GM12878 (cell line): ENCODE data around the gene SLC38A9. TPM values are rescaled to one million over a fixed set of nuclear protein-coding genes. Genes with fewer than 3 reads are reported as not detected.

Source experiments
- ATAC-seq: fragments of 200-7000 bp; cut with Tn5 transposase; 3 replicates; pipeline ENCODE4 v1.9.1; 2020; ENCODE audit warnings: mild to moderate bottlenecking, moderate library complexity
- BruUV-seq: library from RNA; stranded (reverse); fragments of 400-500 nt; replicated peaks from 2 replicates; lab custom pipeline; 2021; lab: Mats Ljungman, UMichigan
- CTCF ChIA-PET: fragments of 300-600 bp; sonication (Branson Sonifier 250); formaldehyde crosslinking; extraction: SDS; loops from one replicate; lab custom pipeline; 2021; ENCODE audit warnings: inconsistent platforms; lab: Yijun Ruan, JAX
- POLR2A ChIA-PET: fragments of 350-600 bp; formaldehyde crosslinking; extraction: SDS; loops from one replicate; lab custom pipeline; 2021; ENCODE audit warnings: inconsistent platforms; lab: Charles Lee
- RAD21 ChIA-PET: fragments of 300-600 bp; sonication (Branson Sonifier 250); formaldehyde crosslinking; loops from one replicate; lab custom pipeline; 2023; ENCODE audit warnings: antibody characterized with exemption; ENCODE audit not compliant: unreplicated experiment; lab: Charles Lee
- SMC1A ChIA-PET: fragments of 300-600 bp; sonication (Branson Sonifier 250); formaldehyde crosslinking; loops from one replicate; lab custom pipeline; 2023; ENCODE audit not compliant: unreplicated experiment, uncharacterized antibody; lab: Charles Lee
- DNase-seq: peaks from one replicate; pipeline ENCODE4 v3.0.0-alpha.2; 2011; ENCODE audit warnings: low read depth, low spot score
- FAIRE-seq: peaks from 3 replicates; lab custom pipeline; 2011; peaks lifted over from hg19 to GRCh38; lab: Jason Lieb, UNC
- H2AFZ ChIP-seq: 2 replicates; pipeline ENCODE4 v1.6.0; 2011; ENCODE audit warnings: low read depth, low read length, control low read depth; ENCODE audit not compliant: control insufficient read depth
- H3K27ac ChIP-seq: 2 replicates; pipeline ENCODE4 v1.5.1; 2011; ENCODE audit warnings: control low read depth; ENCODE audit not compliant: control insufficient read depth, insufficient read depth
- H3K27me3 ChIP-seq, 2 experiments: replicated peaks in 1 of 2; 2 replicates each; pipeline versions ENCODE4 v1.6.0 to v1.6.1; 2011; ENCODE audit warnings: low read length in 1 of 2; ENCODE audit not compliant: control insufficient read depth in 2 of 2, insufficient read depth in 2 of 2
- H3K36me3 ChIP-seq, 2 experiments: 2 replicates each; pipeline ENCODE4 v1.5.1; 2011; ENCODE audit warnings: low read length in 1 of 2; ENCODE audit not compliant: control insufficient read depth in 2 of 2, insufficient read depth in 2 of 2
- H3K4me1 ChIP-seq: 2 replicates; pipeline ENCODE4 v1.6.1; 2011; ENCODE audit warnings: mild to moderate bottlenecking, low read length, moderate library complexity, mixed read lengths; ENCODE audit not compliant: control insufficient read depth, insufficient read depth
- H3K4me2 ChIP-seq: 2 replicates; pipeline ENCODE4 v1.6.0; 2011; ENCODE audit warnings: control low read depth; ENCODE audit not compliant: control insufficient read depth, insufficient read depth
- H3K4me3 ChIP-seq: fragments of 200-600 bp; sonication (generic); 2 replicates; pipeline ENCODE4 v1.5.1; 2016
- H3K79me2 ChIP-seq: 2 replicates; pipeline ENCODE4 v1.6.0; 2011; ENCODE audit warnings: low read length; ENCODE audit not compliant: control insufficient read depth, insufficient read depth
- H3K9ac ChIP-seq: 2 replicates; pipeline ENCODE4 v1.8.0; 2011; ENCODE audit warnings: low read length, control low read depth, mixed read lengths; ENCODE audit not compliant: control insufficient read depth, insufficient read depth
- H3K9me3 ChIP-seq: replicated peaks from 3 replicates; pipeline ENCODE4 v1.5.1; 2011; ENCODE audit warnings: mild to moderate bottlenecking, low read length; ENCODE audit not compliant: control insufficient read depth, insufficient read depth
- H4K20me1 ChIP-seq: 2 replicates; pipeline ENCODE4 v1.6.0; 2011; ENCODE audit not compliant: control insufficient read depth, insufficient read depth
- BACH1 ChIP-seq: fragments of 450-650 bp; IDR thresholded peaks from 2 replicates; pipeline ENCODE4 v1.6.1; 2017; ENCODE audit warnings: mild to moderate bottlenecking, borderline replicate concordance
- HCFC1 ChIP-seq: fragments of 150-350 bp; IDR thresholded peaks from 2 replicates; pipeline ENCODE4 v1.6.1; 2014; ENCODE audit warnings: low read length
- KAT2A ChIP-seq: conservative IDR thresholded peaks from 2 replicates; pipeline ENCODE4 v1.6.1; 2011; ENCODE audit warnings: low read depth, low read length; ENCODE audit not compliant: control insufficient read depth
- NBN ChIP-seq: fragments of 450-650 bp; IDR thresholded peaks from 2 replicates; pipeline ENCODE4 v1.6.1; 2016
- NFIC ChIP-seq: IDR thresholded peaks from 2 replicates; pipeline ENCODE4 v1.6.1; 2012; ENCODE audit warnings: low read depth, mild to moderate bottlenecking, inconsistent platforms, low read length, moderate library complexity
- SUPT20H ChIP-seq: IDR thresholded peaks from 2 replicates; pipeline ENCODE4 v1.6.1; 2011; ENCODE audit warnings: low read depth, mild to moderate bottlenecking, low read length, moderate library complexity, borderline replicate concordance; ENCODE audit not compliant: control insufficient read depth
- WGBS: methylation state at CpG from one replicate; pipeline ENCODE4 v1.1.6; 2016; ENCODE audit warnings: low lambda C conversion rate; ENCODE audit not compliant: insufficient replicate concordance, insufficient coverage; ENCODE audit errors: missing lambda C conversion rate; 5-methylcytosine and 5-hydroxymethylcytosine counted together
- in situ Hi-C: fragments of 300-500 bp; cut with MboI; formaldehyde crosslinking; loops from 9 replicates; pipeline ENCODE4 v1.14.3; 2018; ENCODE audit warnings: mixed read lengths
- intact Hi-C: fragments of 100-400 bp; cut with micrococcal nuclease; formaldehyde crosslinking; loops from one replicate; pipeline ENCODE4 v1.14.2; 2022; ENCODE audit not compliant: unreplicated experiment
- polyA plus RNA-seq, 11 experiments: library from polyadenylated mRNA; depleted of rRNA in 4 of 11; unstranded in 6 of 11; stranded (reverse) in 5 of 11; fragments of >200 nt; fragmentation: Nextera tagmentation in 4 of 11; fragmentation: Illumina TruSeq in 1 of 11; extraction: Ambion mirVana in 4 of 11; extraction: Trizol in 1 of 11; gene quantifications; 1 replicate in 1 of 11; 2 replicates in 10 of 11; pipeline versions ENCODE4 v1.2.1 to v1.2.3, GENCODE V29; 2011 to 2016; ENCODE audit warnings: inconsistent platforms in 2 of 11, missing spikeins in 2 of 11, low read depth in 1 of 11
- total RNA-seq, 4 experiments: library from RNA; depleted of rRNA in 3 of 4; stranded (reverse); fragments of >200 nt in 3 of 4; fragmentation: Illumina TruSeq in 1 of 4; extraction: Trizol in 1 of 4; gene quantifications; 2 replicates each; pipeline versions ENCODE4 v1.2.1 to v1.2.3, GENCODE V29; 2013 to 2021
- TF ChIP-seq, protein P1 (sequence below): fragments of 450-650 bp; IDR thresholded peaks from 2 replicates; pipeline ENCODE4 v1.6.1; 2017; ENCODE audit warnings: mild to moderate bottlenecking

SLC38A9 gene
- total and polyA plus RNA-seq, 10 of the 15 experiments (the other 5 are each of a cell fraction or from before 2014, with no cell fraction given): 8.5 to 35.1 (median 23.0) TPM

DNA sequence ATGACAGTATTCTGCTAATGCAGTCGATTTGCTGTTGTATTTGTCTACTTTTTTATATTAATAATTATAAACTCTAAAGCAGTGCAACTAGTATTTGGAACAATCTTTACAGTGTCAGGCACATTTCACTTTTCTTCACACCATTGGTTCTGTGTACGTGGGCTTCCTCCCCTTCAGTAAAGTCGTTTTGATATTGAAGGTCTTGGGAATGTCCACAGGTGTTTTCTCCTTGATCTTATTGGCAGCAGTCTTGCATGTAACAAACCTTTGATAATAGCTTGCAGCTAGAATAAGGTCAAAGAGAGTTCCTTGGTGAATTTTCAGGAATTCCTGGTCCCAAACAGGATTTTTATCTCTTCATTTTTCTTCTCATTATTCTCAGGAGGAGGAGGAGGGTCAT is 37.9 kb upstream of the SLC38A9 start:
- Histone ChIP-seq H3K36me3 (no peaks in the 10 kb centered on the region), H3K27me3 (no peaks in the 10 kb centered on the region), H3K4me1 (no peaks in the 10 kb centered on the region), H3K4me3 (no peak overlapping the region), H2AFZ (no peak overlapping the region), H3K79me2 (no peaks in the 10 kb centered on the region), H3K9me3 (no peaks in the 10 kb centered on the region), H3K4me2 (no peak overlapping the region), H3K27ac (no peak overlapping the region), H4K20me1 (no peaks in the 10 kb centered on the region), H3K9ac (no peak overlapping the region)
- SMC1A ChIA-PET: interaction anchor here (1.5 kb wide), 1 partner anchor 21 kb away, joined by 5 read pairs; no protein-coding TSS in a partner anchor
- POLR2A ChIA-PET: interaction anchor here (0.5 kb wide), 1 partner anchor 8 kb away, joined by 7 read pairs; no protein-coding TSS in a partner anchor
- no peak for TF ChIP-seq KAT2A
- no peak for TF ChIP-seq HCFC1
- no peak for TF ChIP-seq NFIC
- no peak for TF ChIP-seq SUPT20H
- FAIRE-seq (no peak), DNase-seq (no peak), ATAC-seq (no peak)
- intact Hi-C loops: no loop called here
- WGBS: 8% methylated on average over 3 of the region's 3 CpGs
- RAD21 ChIA-PET: interaction anchor here (1.1 kb wide), 1 partner anchor 23 kb away, joined by 3 read pairs; no protein-coding TSS in a partner anchor
- CTCF ChIA-PET: no interaction called here
- no TSS peak for BruUV-seq
- in situ Hi-C loops: no loop called here

DNA sequence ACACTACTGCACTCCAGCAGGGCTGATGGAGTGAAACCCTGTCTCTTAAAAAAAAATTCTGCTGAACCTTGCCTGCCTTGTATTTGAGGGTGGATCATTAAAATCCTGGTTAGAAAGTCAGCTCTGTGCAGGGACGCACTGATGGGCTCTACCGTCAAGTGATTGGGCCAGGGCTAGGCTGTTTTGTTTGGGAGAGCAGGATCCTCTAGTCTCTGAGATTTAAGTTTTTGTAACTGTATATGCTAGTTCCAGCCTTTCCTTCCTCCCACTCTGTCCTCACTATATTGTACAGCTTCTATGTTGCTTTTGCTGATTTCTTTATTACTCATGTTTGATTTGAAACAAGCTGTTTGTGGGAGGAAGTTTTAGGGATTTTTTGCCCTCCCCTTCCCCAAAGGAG is 37.3 kb upstream of the SLC38A9 start:
- no peak overlapping the region for H3K27ac ChIP-seq
- no peak for TF ChIP-seq BACH1
- no peak for TF ChIP-seq NBN
- TF ChIP-seq, protein P1, sequence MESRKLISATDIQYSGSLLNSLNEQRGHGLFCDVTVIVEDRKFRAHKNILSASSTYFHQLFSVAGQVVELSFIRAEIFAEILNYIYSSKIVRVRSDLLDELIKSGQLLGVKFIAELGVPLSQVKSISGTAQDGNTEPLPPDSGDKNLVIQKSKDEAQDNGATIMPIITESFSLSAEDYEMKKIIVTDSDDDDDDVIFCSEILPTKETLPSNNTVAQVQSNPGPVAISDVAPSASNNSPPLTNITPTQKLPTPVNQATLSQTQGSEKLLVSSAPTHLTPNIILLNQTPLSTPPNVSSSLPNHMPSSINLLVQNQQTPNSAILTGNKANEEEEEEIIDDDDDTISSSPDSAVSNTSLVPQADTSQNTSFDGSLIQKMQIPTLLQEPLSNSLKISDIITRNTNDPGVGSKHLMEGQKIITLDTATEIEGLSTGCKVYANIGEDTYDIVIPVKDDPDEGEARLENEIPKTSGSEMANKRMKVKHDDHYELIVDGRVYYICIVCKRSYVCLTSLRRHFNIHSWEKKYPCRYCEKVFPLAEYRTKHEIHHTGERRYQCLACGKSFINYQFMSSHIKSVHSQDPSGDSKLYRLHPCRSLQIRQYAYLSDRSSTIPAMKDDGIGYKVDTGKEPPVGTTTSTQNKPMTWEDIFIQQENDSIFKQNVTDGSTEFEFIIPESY: no peak
- TF ChIP-seq, all 136 proteins: peak for 0
- no TSS peak for BruUV-seq
- ChIA-PET RAD21 (interaction anchor here (1.1 kb wide), 1 partner anchor 23 kb away, joined by 3 read pairs; no protein-coding TSS in a partner anchor), SMC1A (interaction anchor here (0.6 to 1.5 kb wide), 5 partner anchors 10 to 150 kb away, joined by 3 to 5 read pairs (median 3); no protein-coding TSS in a partner anchor), CTCF (no interaction called here), POLR2A (no interaction called here)
- Histone ChIP-seq H3K27me3 (no peaks in the 10 kb centered on the region), H4K20me1 (no peaks in the 10 kb centered on the region), H3K79me2 (no peaks in the 10 kb centered on the region), H3K9me3 (no peaks in the 10 kb centered on the region), H3K4me3 (no peak overlapping the region), H2AFZ (no peak overlapping the region), H3K36me3 (no peaks in the 10 kb centered on the region), H3K9ac (no peak overlapping the region), H3K4me2 (no peak overlapping the region), H3K4me1 (no peaks in the 10 kb centered on the region)
- ATAC-seq (peak; percentile 50), FAIRE-seq (no peak), DNase-seq (no peak)
- intact Hi-C loops: no loop called here
- in situ Hi-C loops: no loop called here
- 100% methylated on average over 2 of the region's 2 CpGs for WGBS
